Loucy (cell line): Measurements from ENCODE around the gene FAF1.

Source experiments
- CTCF ChIP-seq: fragments of 200-600 bp; sonication (generic); conservative IDR thresholded peaks from 2 replicates; pipeline ENCODE4 v1.5.1; 2014; ENCODE audit warnings: mild to moderate bottlenecking, antibody characterized with exemption, low read length
- EZH2phosphoT487 ChIP-seq: fragments of 200-600 bp; IDR thresholded peaks from 2 replicates; pipeline ENCODE4 v1.6.1; 2018; ENCODE audit warnings: antibody characterized with exemption, mild to moderate bottlenecking, moderate library complexity, borderline replicate concordance

GRCh38 chr1:50474859-50475809 lies 484.9 kb downstream of the FAF1 start:
- TF ChIP-seq CTCF, result no peak
- TF ChIP-seq EZH2phosphoT487, result no peak
